Karpas-422 (cell line): ENCODE data around the gene MFN1. TPM values are rescaled to one million over a fixed set of nuclear protein-coding genes. Genes with fewer than 3 reads are reported as not detected.

ENCODE experiments used
- DNase-seq: peaks from one replicate; pipeline ENCODE4 v3.0.0-alpha.2; 2015
- H2AFZ ChIP-seq: fragments of 200-600 bp; sonication (generic); 2 replicates; pipeline ENCODE4 v1.6.1; 2014; ENCODE audit warnings: antibody characterized with exemption, low read length, mixed read lengths
- H3K27ac ChIP-seq: fragments of 200-600 bp; sonication (generic); 2 replicates; pipeline ENCODE4 v1.5.1; 2014; ENCODE audit warnings: mild to moderate bottlenecking, low read length, moderate library complexity
- H3K27me3 ChIP-seq: fragments of 200-600 bp; sonication (generic); 2 replicates; pipeline ENCODE4 v1.6.1; 2014; ENCODE audit warnings: low read length, mixed read lengths
- H3K36me3 ChIP-seq: fragments of 200-600 bp; sonication (generic); 2 replicates; pipeline ENCODE4 v1.6.1; 2014; ENCODE audit warnings: low read length, mixed read lengths; ENCODE audit not compliant: insufficient read depth
- H3K4me1 ChIP-seq: fragments of 200-600 bp; sonication (generic); 2 replicates; pipeline ENCODE4 v1.6.1; 2014; ENCODE audit warnings: mild to moderate bottlenecking, low read length, mixed read lengths
- H3K4me2 ChIP-seq: fragments of 200-600 bp; sonication (generic); 2 replicates; pipeline ENCODE4 v1.6.1; 2014; ENCODE audit warnings: low read length, low read depth, mild to moderate bottlenecking; ENCODE audit not compliant: poor library complexity, severe bottlenecking
- H3K4me3 ChIP-seq: fragments of 200-600 bp; sonication (generic); 2 replicates; pipeline ENCODE4 v1.5.1; 2014; ENCODE audit warnings: mild to moderate bottlenecking, antibody characterized with exemption, low read length, mixed read lengths
- H3K79me2 ChIP-seq: fragments of 200-600 bp; sonication (generic); 2 replicates; pipeline ENCODE4 v1.6.1; 2014; ENCODE audit warnings: mild to moderate bottlenecking, low read length, mixed read lengths
- H3K9ac ChIP-seq: fragments of 200-600 bp; sonication (generic); 2 replicates; pipeline ENCODE4 v1.6.0; 2014; ENCODE audit warnings: low read length
- H3K9me2 ChIP-seq: fragments of 200-600 bp; sonication (generic), shearing (Covaris generic); replicated peaks from 2 replicates; pipeline ENCODE4 v1.6.0; 2014; ENCODE audit warnings: mild to moderate bottlenecking, low read length, moderate library complexity; ENCODE audit not compliant: insufficient read depth
- H3K9me3 ChIP-seq: fragments of 300-700, 200-600 bp; sonication (generic); 2 replicates; pipeline ENCODE4 v1.6.1; 2014; ENCODE audit warnings: low read length, mixed read lengths
- H4K20me1 ChIP-seq: fragments of 200-600 bp; sonication (generic); 2 replicates; pipeline ENCODE4 v1.6.1; 2014; ENCODE audit warnings: mild to moderate bottlenecking, antibody characterized with exemption, low read length, low read depth; ENCODE audit not compliant: insufficient read depth
- total RNA-seq: library from RNA; depleted of rRNA; stranded (reverse); fragments of >200 nt; shearing (Covaris generic); gene quantifications from 2 replicates; pipeline ENCODE4 v1.2.3, GENCODE V29; 2014; ENCODE audit warnings: low replicate concordance

The MFN1 gene
- total RNA-seq, 1 experiment from 2014 or later: 58.9 TPM

DNA sequence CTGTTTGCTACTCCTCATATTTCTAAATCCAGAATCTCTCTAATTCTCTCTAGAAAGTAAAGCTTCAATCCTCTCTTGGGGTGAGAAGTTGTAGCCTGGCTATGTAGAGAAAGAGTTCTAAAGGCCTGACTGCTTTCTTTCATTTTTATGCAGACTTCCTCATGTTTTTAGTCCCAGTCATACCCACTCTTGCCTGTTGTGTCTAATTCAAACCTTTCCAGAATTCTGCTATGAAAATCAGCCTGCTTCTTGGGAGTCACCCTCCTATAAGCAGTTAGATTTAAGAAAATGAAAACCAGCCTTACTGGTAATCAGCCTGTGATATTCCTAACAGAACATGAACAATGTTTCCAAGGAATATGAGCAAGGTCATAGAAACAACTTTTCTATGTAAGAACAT lies 39.5 kb upstream of the MFN1 start:
- no peak for DNase-seq
- no peak overlapping the region for H3K4me3 ChIP-seq
- H3K36me3 ChIP-seq: no peaks in the 10 kb centered on the region
- H3K27me3 ChIP-seq: no peaks in the 10 kb centered on the region
- H3K9me3 ChIP-seq: no peaks in the 10 kb centered on the region
- no peaks in the 10 kb centered on the region for H4K20me1 ChIP-seq
- peaks cover 11% of the 10 kb centered on the region for H3K4me1 ChIP-seq
- no peaks in the 10 kb centered on the region for H3K79me2 ChIP-seq
- no peaks in the 10 kb centered on the region for H3K9me2 ChIP-seq
- no peak overlapping the region for H3K4me2 ChIP-seq
- H3K9ac ChIP-seq: no peak overlapping the region
- H3K27ac ChIP-seq: no peak overlapping the region
- no peak overlapping the region for H2AFZ ChIP-seq

DNA sequence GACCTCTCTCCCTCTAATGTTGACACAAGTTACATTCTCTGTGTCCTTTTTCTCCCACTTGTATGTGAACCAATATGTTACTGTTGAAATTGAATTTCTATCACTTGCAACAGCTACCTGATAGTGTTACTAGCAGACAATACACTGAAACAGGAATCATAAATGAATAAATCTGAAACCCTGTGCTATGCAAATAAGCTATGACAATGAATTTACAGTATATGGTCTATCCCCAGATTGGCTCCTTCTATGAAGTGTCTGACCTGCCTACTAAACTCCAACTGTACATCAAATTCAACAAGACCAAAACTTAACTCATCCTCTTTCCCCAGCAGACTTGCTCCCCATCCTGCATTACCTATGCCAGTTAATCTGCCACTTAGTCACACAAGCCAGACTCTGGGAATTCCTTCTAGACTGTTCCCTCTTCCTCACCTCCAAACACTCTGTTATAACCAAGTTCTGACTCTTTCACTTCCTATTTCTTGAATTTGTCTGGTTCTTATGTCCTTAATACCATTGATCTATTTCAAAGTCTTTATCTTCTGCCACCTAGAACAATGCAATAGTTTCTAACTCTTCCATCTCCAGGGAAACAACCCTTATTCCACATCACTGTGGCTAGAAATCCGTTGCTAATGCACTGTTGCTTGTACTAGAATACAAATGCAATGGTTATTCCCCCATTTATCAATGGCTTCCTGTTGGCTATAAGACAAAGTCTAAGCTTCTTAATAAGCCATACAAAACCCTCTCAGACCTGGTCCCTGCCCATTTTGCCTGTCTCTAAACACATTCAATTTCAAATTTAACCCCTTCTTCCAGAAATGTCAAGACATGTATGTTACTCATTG lies 38.1 kb upstream of the MFN1 start:
- peak; percentile 35 for DNase-seq
- H3K79me2 ChIP-seq: no peaks in the 10 kb centered on the region
- peaks cover 11% of the 10 kb centered on the region for H3K4me1 ChIP-seq
- no peak overlapping the region for H3K9ac ChIP-seq
- no peaks in the 10 kb centered on the region for H3K27me3 ChIP-seq
- no peaks in the 10 kb centered on the region for H3K9me2 ChIP-seq
- no peaks in the 10 kb centered on the region for H3K9me3 ChIP-seq
- no peaks in the 10 kb centered on the region for H3K36me3 ChIP-seq
- H3K27ac ChIP-seq: no peak overlapping the region
- H3K4me3 ChIP-seq: no peak overlapping the region
- peak overlapping the region; percentile 13 for H3K4me2 ChIP-seq
- H2AFZ ChIP-seq: no peak overlapping the region
- H4K20me1 ChIP-seq: no peaks in the 10 kb centered on the region

DNA sequence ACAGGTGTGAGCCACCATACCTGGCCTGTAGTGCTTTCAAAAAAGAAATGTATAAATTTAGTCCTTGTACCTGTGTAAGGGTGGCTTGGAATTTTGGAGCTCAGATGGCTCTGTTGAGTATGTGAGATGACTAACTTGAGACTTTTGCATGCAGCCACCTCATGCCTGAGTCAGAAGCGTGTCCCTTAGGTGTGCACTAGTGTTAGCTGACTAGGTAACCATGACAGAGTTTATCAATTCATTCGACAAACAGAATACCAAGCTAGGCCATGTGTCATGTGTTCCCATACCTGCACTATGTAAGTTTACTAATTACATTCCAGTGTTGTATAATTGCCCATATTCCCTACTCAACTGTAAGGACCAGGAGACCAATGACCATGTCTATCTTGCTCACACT lies 28.6 kb upstream of the MFN1 start:
- peaks cover 7% of the 10 kb centered on the region for H3K79me2 ChIP-seq
- peaks cover 20% of the 10 kb centered on the region for H3K4me1 ChIP-seq
- no peaks in the 10 kb centered on the region for H3K9me3 ChIP-seq
- no peaks in the 10 kb centered on the region for H3K36me3 ChIP-seq
- DNase-seq: no peak
- no peak overlapping the region for H3K4me2 ChIP-seq
- no peak overlapping the region for H3K9ac ChIP-seq
- H4K20me1 ChIP-seq: no peaks in the 10 kb centered on the region
- H3K4me3 ChIP-seq: no peak overlapping the region
- no peak overlapping the region for H3K27ac ChIP-seq
- H3K27me3 ChIP-seq: no peaks in the 10 kb centered on the region
- H3K9me2 ChIP-seq: no peaks in the 10 kb centered on the region
- no peak overlapping the region for H2AFZ ChIP-seq

DNA sequence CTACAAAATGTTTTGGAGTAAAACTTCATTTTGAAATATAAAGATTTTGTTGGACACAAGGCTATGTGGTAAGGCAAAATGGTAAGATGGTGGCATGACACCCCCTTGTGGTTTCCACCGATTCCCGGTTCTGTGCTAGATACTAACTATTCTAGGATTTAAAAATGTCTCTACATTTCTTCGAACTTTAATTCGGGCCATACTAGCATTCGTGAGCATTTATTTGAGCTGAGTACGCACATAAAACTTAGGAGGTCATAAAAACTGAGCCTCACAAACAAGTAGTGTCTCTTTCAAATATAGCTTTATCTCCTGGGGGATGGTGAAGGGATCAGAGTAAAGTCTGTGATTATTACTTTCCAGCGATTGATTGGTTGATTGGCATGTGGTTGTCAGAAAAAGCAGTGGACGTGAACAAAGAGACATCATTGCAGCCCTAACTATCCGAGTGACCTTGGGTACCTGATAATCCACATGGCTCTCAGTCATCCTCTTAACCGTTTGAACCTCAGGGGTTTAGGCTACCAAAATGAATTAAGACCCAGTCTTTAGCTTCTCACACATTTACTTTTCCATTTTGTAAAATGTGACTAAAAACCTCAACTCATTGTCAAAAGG lies 25.7 kb upstream of the MFN1 start:
- Histone ChIP-seq H3K9me2 (no peaks in the 10 kb centered on the region), H3K4me1 (peaks cover 30% of the 10 kb centered on the region), H2AFZ (peak overlapping the region; percentile 97; the same call in 1 of the 2 replicates), H3K27ac (no peak overlapping the region), H3K36me3 (peaks cover 7% of the 10 kb centered on the region; the same call in 1 of the 2 replicates), H4K20me1 (0 out of 2 replicates have a peak, but pooled peaks cover 4% of the 10 kb centered on the region), H3K4me2 (peak overlapping the region; percentile 94), H3K9ac (peak overlapping the region; percentile 95), H3K27me3 (no peaks in the 10 kb centered on the region), H3K4me3 (peak overlapping the region; percentile 86), H3K9me3 (no peaks in the 10 kb centered on the region), H3K79me2 (peaks cover 36% of the 10 kb centered on the region)
- peak; percentile 74 for DNase-seq

DNA sequence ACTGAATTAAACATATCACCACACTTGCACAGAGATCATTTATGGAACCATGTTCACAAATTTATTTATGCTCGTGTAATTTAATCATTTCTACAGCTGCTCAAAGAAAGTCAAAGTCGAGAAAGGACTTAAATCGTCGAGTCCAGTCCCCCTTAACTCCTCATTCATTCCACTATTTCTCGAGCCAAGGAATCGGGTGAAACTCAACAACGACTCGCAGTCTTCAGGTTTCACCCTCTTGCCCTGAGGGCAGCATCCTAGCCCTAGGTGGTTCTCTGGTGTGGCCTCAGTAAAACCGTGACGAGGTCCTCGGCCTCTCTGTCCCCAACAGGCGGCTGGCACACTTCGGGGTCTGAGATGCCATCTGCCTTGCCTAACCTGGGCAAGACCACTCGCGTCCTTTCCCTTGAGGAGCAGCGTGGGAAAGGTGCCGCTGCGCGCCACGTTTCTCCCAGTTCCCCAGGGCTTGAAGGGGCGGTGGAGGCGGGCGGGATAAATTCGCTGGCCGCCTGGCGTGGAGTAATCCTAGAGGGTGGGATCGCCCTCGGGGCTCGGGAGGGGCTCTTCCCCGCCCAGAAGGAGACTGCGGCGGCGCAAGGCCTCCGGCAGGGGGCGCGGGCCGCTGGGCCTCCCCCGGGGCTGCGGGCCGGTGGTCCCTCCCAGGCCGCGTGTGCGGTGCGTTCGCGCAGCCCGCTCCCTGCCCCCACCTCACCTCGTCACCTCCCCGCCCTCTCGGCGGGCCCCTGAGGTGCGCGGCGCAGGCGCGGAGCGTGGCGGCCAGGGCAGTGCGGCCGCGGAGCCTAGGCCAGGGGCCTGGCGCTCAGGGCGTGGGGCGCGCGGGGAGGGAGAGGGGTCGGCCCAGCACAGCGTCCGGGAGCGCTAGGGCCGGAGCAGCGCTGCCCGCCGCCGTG lies 25.0 kb upstream of the MFN1 start, which contains the start of gene ZNF639:
ZNF639 (plus strand) TSS at position 746 of the 911 bp plus-strand sequence. CDS start 5,263 bp downstream, outside the sequence.
- Histone ChIP-seq H3K4me1 (peaks cover 30% of the 10 kb centered on the region), H3K79me2 (peaks cover 44% of the 10 kb centered on the region), H3K4me2 (peak within 1 kb of the TSS; percentile 94), H3K27ac (peak within 1 kb of the TSS; percentile 37), H2AFZ (peak within 1 kb of the TSS; percentile 97), H3K27me3 (no peaks in the 10 kb centered on the region), H3K9me3 (no peaks in the 10 kb centered on the region), H3K9ac (peak within 1 kb of the TSS; percentile 95), H4K20me1 (0 out of 2 replicates have a peak, but pooled peaks cover 5% of the 10 kb centered on the region), H3K9me2 (no peaks in the 10 kb centered on the region), H3K36me3 (peaks cover 12% of the 10 kb centered on the region; the same call in 1 of the 2 replicates), H3K4me3 (peak within 1 kb of the TSS; percentile 86)
- peak; percentile 94 for DNase-seq

DNA sequence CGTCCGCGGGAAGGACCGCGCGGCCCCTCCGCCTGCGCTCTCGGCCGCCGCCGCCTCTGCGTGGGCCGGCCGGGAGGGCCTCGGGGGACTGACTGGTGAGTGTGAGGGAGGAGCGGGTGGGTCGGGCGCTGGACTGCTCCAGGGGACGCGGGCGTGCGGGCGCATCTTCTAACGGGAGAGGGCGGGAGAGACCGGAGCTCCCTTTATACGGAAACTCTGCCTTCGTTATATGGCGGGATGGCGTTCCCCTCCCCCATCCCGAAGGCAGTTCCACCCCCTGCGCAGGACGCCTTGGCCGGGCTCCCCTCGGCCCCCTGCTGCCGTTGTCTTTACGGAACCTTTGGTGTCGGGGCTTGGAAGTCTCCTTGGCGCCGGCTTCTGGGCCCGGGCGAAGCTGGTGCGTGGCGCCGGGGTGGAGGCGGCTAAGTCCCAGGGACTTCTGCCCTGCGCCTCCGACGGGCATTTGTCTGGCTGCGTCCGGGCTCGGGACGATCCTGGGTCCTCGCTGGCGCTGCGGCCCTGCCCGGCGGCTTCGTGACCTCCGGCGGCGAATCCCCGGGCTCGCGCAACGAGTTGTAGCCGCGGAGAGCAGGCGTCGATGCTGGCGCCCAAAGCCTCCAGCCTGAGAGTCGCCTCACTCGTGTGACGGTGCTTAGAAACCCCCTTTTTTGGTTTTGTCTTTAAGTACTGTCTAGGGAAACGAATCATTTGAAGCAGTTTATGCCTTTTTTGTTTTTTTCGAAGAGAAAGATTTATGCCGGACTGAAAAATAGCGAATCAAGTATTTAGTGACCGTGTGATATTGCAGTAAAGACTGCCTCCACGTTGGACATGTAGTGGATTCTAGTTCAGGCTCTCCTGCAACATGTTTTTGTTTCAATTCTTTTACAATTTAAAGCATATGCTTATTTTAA lies 24.1 kb upstream of the MFN1 start:
- peaks cover 21% of the 10 kb centered on the region for H3K36me3 ChIP-seq
- peak overlapping the region; percentile 94 for H3K4me2 ChIP-seq
- peak overlapping the region; percentile 97; the same call in 1 of the 2 replicates for H2AFZ ChIP-seq
- peak overlapping the region; percentile 37 for H3K27ac ChIP-seq
- DNase-seq: peak; percentile 87
- H3K9me2 ChIP-seq: no peaks in the 10 kb centered on the region
- 0 out of 2 replicates have a peak, but pooled peaks cover 7% of the 10 kb centered on the region for H4K20me1 ChIP-seq
- no peaks in the 10 kb centered on the region for H3K27me3 ChIP-seq
- peaks cover 53% of the 10 kb centered on the region for H3K79me2 ChIP-seq
- peaks cover 30% of the 10 kb centered on the region for H3K4me1 ChIP-seq
- peak overlapping the region; percentile 86 for H3K4me3 ChIP-seq
- H3K9me3 ChIP-seq: no peaks in the 10 kb centered on the region
- H3K9ac ChIP-seq: peak overlapping the region; percentile 95

DNA sequence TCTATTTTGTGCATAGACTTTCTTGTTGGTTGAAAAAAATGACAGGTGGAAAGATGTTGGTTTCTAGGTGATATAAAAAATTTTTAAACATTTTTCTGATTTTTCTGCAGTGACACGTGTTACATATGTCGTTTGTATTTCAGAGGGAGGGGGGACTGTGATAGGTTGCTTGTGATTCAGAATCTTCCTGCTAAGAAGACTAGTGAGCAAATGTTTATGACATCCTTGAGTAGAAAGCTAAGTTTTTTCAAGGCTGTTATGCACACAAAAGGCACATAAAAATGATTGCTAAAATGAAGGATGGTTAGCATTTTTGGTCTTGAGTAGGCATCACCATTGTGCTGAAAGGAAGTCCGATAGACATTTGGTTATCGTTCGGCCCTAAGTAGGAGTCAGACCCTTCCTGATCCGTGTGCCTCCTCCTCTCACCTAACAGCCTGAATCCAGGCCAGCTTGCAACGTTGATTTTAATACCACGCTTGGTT lies 23.2 kb upstream of the MFN1 start:
- peaks cover 61% of the 10 kb centered on the region for H3K79me2 ChIP-seq
- no peaks in the 10 kb centered on the region for H3K9me3 ChIP-seq
- H3K27me3 ChIP-seq: no peaks in the 10 kb centered on the region
- peaks cover 29% of the 10 kb centered on the region for H3K36me3 ChIP-seq
- H2AFZ ChIP-seq: no peak overlapping the region
- H3K9me2 ChIP-seq: no peaks in the 10 kb centered on the region
- 0 out of 2 replicates have a peak, but pooled peaks cover 7% of the 10 kb centered on the region for H4K20me1 ChIP-seq
- H3K4me2 ChIP-seq: peak overlapping the region; percentile 94
- DNase-seq: peak; percentile 74
- peaks cover 30% of the 10 kb centered on the region for H3K4me1 ChIP-seq
- H3K9ac ChIP-seq: peak overlapping the region; percentile 95
- H3K4me3 ChIP-seq: peak overlapping the region; percentile 86
- H3K27ac ChIP-seq: peak overlapping the region; percentile 37
